C4-2B (cell line): ENCODE data around the gene PPP6R3.

Experiments used
- H3K27ac ChIP-seq: fragments of 450-650 bp; 2 replicates; pipeline ENCODE4 v1.5.1; 2017
- ZFX ChIP-seq: fragments of 450-650 bp; IDR thresholded peaks from 2 replicates; pipeline ENCODE4 v1.6.1; 2017
- TF ChIP-seq, protein P1 (sequence below): fragments of 450-650 bp; conservative IDR thresholded peaks from 2 replicates; pipeline ENCODE4 v1.5.1; 2017; ENCODE audit warnings: mild to moderate bottlenecking

The PPP6R3 gene

DNA sequence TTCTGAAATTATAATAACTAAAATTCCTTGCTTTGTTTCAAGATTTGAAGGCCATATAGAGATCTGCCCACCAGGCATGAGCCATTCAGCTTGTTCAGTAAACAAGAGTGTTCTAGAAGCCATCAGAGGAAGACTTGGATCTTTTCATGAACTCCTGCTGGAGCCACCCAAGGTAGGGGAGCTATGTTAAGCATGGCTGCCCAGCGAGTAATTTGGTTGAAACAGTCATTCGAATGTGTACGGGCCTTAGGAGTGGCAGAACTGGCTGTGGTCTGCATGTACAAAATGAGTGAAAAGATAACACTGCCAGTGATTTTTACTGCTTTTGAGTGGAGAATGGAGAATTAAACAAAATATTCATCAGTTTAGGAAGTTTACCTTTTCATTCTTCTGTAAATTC lies 103.7 kb downstream of the PPP6R3 start:
- H3K27ac ChIP-seq = no peak overlapping the region
- TF ChIP-seq, protein P1, sequence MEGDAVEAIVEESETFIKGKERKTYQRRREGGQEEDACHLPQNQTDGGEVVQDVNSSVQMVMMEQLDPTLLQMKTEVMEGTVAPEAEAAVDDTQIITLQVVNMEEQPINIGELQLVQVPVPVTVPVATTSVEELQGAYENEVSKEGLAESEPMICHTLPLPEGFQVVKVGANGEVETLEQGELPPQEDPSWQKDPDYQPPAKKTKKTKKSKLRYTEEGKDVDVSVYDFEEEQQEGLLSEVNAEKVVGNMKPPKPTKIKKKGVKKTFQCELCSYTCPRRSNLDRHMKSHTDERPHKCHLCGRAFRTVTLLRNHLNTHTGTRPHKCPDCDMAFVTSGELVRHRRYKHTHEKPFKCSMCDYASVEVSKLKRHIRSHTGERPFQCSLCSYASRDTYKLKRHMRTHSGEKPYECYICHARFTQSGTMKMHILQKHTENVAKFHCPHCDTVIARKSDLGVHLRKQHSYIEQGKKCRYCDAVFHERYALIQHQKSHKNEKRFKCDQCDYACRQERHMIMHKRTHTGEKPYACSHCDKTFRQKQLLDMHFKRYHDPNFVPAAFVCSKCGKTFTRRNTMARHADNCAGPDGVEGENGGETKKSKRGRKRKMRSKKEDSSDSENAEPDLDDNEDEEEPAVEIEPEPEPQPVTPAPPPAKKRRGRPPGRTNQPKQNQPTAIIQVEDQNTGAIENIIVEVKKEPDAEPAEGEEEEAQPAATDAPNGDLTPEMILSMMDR = no peak
- TF ChIP-seq ZFX = no peak

DNA sequence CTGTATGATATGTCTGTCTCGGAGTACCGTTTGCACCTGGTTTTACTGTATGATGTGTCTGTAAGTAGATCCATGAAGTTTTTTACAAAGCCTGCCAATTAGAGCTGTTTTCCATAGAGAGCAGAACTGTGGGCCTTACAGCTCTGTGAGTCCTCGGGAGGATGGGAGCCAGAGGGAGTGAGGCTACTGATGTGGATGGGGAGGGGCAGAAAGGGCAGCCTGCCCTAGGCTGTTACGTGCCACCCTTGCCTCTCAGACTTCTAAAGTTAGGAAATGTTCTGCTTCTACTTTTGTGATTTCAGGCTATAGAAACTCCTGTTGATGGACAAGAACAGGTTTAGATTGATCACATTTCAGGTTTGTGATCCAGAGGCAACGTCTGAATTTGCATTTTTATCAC lies 105.2 kb downstream of the PPP6R3 start:
- TF ChIP-seq ZFX = no peak
- TF ChIP-seq, protein P1 = no peak
- H3K27ac ChIP-seq = no peak overlapping the region

DNA sequence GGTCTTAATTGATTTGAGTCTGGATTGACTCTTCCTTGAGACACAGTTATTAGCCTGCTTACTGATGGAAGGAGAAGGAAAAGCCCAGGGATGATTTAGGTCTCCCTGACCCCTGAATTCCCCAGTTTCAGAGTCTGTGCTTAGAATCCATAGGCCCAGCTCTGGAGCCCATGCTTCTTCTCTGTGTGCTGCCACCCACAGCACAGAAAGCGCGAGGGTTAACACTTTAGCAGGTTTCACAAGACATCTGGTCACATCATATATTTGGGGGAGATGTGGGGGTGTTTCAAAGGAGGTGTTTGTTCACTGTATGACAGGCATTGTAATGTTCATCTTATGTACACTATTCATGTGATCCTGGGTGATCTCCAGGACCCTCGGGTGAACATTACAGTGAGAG lies 107.0 kb downstream of the PPP6R3 start:
- no peak overlapping the region for H3K27ac ChIP-seq

DNA sequence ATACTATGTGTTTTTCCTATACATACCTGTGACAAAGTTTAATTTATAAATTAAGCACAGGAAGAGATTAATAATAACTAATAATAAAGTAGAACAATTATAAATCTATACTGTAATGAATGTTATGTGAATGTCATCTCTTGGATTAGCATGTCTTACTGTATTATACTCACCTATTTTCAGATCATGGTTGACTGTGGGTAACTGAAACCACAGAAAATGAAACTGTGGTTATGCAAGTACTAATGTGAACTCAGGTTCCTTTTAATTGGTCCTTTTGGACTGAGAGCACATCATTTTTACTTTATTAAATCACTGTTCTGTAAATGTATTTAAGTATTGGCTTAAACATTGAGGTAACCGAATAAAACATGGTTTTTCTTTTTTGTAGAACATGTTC lies 108.8 kb downstream of the PPP6R3 start:
- no peak overlapping the region for H3K27ac ChIP-seq
- TF ChIP-seq, protein P1 = no peak
- TF ChIP-seq ZFX = no peak

More for the DNA sequence above, 107.0 kb downstream of the PPP6R3 start:
- TF ChIP-seq, protein P1 = no peak
- no peak for TF ChIP-seq ZFX

DNA sequence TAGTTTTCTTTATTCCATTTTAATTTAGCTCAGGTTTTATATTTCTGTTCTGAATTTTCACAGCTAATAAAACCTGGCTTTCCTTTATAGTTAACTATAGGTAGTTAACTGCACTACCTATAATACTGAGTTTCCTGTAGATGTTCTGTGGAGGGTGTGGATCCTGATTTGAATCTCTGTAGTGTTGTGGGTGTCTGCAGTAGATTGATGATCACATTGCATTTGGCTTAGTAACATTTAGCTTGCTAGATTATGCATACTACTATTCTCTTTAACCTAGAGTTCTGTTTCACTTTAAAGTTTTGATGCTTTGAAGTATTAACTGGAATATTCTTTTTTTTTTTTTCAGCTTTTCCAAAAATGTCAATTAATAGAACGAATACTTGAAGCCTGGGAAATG lies 110.1 kb downstream of the PPP6R3 start:
- no peak overlapping the region for H3K27ac ChIP-seq
- TF ChIP-seq ZFX = no peak
- TF ChIP-seq, protein P1 = no peak

DNA sequence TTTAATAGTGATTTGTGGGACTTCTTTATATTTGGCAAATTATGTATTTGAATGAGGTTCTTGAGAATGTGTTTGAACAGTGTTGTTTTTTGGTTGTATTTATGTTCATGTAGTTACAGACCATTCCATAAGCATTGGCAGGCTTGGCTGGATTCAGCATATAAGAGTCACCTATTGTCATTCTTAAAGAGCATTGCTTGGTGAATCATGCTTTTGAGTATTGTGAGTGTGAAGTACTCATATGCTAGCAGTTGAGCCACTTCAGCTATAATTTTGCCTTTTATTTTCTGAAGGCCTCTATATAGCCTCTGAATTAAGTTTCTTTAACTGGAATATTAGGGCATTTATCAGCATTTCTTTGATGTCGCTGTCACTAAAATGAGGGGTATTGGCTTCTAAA lies 113.8 kb downstream of the PPP6R3 start:
- no peak for TF ChIP-seq ZFX
- TF ChIP-seq, protein P1 = no peak
- H3K27ac ChIP-seq = no peak overlapping the region

DNA sequence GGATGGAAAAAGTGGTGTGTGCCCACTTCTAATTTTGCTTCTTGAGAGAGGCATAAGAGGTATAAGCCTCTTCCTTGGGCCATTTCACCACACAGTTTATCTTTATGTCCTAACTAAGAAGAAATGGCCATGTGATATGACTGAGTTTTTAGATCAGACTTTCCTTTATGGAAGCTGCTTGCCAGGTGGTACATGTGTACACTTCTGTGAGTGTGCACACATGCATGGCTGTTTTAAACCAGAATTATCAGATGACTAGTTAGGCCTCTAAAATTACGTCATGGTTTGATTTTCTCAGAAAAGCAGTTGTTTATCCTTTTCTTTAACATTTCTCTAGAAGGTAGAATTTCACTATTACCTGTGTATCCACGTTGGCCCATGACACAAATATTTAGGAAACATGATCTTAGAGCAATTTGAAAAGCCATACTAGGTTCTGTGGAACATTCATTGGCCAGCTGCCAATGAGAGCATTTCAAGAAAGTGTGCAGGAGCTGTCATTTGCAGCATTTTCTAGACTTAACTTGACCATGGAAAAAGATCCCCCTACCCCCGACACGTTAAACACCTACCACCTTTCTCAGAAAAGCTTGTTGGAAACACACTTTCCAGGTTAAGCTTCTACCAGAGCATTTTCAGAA lies 114.6 kb downstream of the PPP6R3 start:
- H3K27ac ChIP-seq = no peak overlapping the region
- TF ChIP-seq, protein P1 = no peak
- TF ChIP-seq ZFX = no peak
